K562 (cell line): Measurements from ENCODE around the gene ARHGAP12. TPM values are rescaled to one million over a fixed set of nuclear protein-coding genes. Genes with fewer than 3 reads are reported as not detected.

Source experiments
- ATF1 ChIP-seq, 2 experiments: fragments of 450-650 bp in 1 of 2; IDR thresholded peaks; 2 replicates each; pipeline ENCODE4 v1.6.1; 2016; ENCODE audit warnings: missing compliant biosample characterization in 1 of 2, missing genetic modification characterization in 1 of 2
- ELF2 ChIP-seq: fragments of 250-450 bp; sonication (Bioruptor Pico); IDR thresholded peaks from 2 replicates; pipeline ENCODE4 v1.5.0; 2021; ENCODE audit warnings: mild to moderate bottlenecking
- ESRRA ChIP-seq: fragments of 450-650 bp; IDR thresholded peaks from 2 replicates; pipeline ENCODE4 v1.6.1; 2014; ENCODE audit warnings: low read depth, mild to moderate bottlenecking, moderate library complexity, borderline replicate concordance
- ETV1 ChIP-seq: fragments of 450-650 bp; conservative IDR thresholded peaks from 2 replicates; pipeline ENCODE4 v1.6.1; 2016; ENCODE audit warnings: missing genetic modification characterization, control low read depth, low read depth, missing compliant biosample characterization
- HMG20A ChIP-seq: fragments of 450-650 bp; formaldehyde crosslinking; conservative IDR thresholded peaks from 2 replicates; pipeline ENCODE4 v1.4.0; 2020; ENCODE audit warnings: mild to moderate bottlenecking, mixed read lengths
- HNRNPLL ChIP-seq: fragments of 200-400 bp; formaldehyde crosslinking; IDR thresholded peaks from 2 replicates; pipeline ENCODE4 v1.6.1; 2017; ENCODE audit warnings: low read length, low read depth, mild to moderate bottlenecking; ENCODE audit not compliant: poor library complexity, severe bottlenecking
- JUNB ChIP-seq: fragments of 450-650 bp; formaldehyde crosslinking; conservative IDR thresholded peaks from 2 replicates; pipeline ENCODE4 v1.4.0; 2020; ENCODE audit warnings: mild to moderate bottlenecking
- MYBL2 ChIP-seq, 2 experiments: fragments of 450-650 bp in 1 of 2; sonication (generic) in 1 of 2; formaldehyde crosslinking in 1 of 2; IDR thresholded peaks; 2 replicates each; pipeline versions ENCODE4 v1.6.1 to v1.8.1; 2017 to 2022; ENCODE audit warnings: borderline replicate concordance in 1 of 2, inconsistent platforms in 1 of 2, low read depth in 1 of 2, mild to moderate bottlenecking in 1 of 2, missing genetic modification reagents in 1 of 2, moderate library complexity in 1 of 2
- POLR2G ChIP-seq: fragments of 200-400 bp; formaldehyde crosslinking; IDR thresholded peaks from 2 replicates; pipeline ENCODE4 v1.6.1; 2017; ENCODE audit warnings: low read depth, mild to moderate bottlenecking, antibody characterized with exemption, low read length, moderate library complexity
- RBM25 ChIP-seq: fragments of 200-400 bp; formaldehyde crosslinking; IDR thresholded peaks from 2 replicates; pipeline ENCODE4 v1.6.1; 2018; ENCODE audit warnings: low read length, low read depth, moderate library complexity; ENCODE audit not compliant: severe bottlenecking
- ZC3H11A ChIP-seq: IDR thresholded peaks from 2 replicates; pipeline ENCODE4 v1.6.1; 2012; ENCODE audit warnings: low read depth, low read length, improper control_type of control experiment
- ZSCAN29 ChIP-seq: fragments of 450-650 bp; IDR thresholded peaks from 2 replicates; pipeline ENCODE4 v1.6.1; 2017
- polyA plus RNA-seq, 8 experiments: library from polyadenylated mRNA; depleted of rRNA in 4 of 8; stranded (reverse) in 5 of 8; unstranded in 3 of 8; fragments of >200 nt; fragmentation: Nextera tagmentation in 2 of 8; fragmentation: Illumina TruSeq in 1 of 8; extraction: Ambion mirVana in 2 of 8; extraction: Trizol in 1 of 8; gene quantifications; 2 replicates each; pipeline versions ENCODE4 v1.2.1 to v1.2.3, GENCODE V29; 2011 to 2014; ENCODE audit warnings: inconsistent platforms in 1 of 8, missing spikeins in 1 of 8
- total RNA-seq, 7 experiments: library from RNA; depleted of rRNA in 6 of 7; stranded (reverse); fragments of >200 nt in 6 of 7; fragmentation: Illumina TruSeq in 2 of 7; extraction: Trizol in 2 of 7; gene quantifications; 2 replicates each; pipeline versions ENCODE4 v1.2.1 to v1.2.3, GENCODE V29; 2011 to 2021; ENCODE audit warnings: low replicate concordance in 1 of 7
- TF ChIP-seq, protein P1 (sequence below): fragments of 450-650 bp; IDR thresholded peaks from 2 replicates; pipeline ENCODE4 v1.6.1; 2016; ENCODE audit warnings: missing biosample characterization, missing genetic modification characterization
- TF ChIP-seq, protein P2 (sequence below), 3 experiments: fragments of 200-800 bp in 1 of 3; fragments of 250-450 bp in 1 of 3; fragments of 450-650 bp in 1 of 3; sonication (Bioruptor Pico) in 1 of 3; sonication (Bioruptor generic) in 1 of 3; formaldehyde crosslinking in 1 of 3; IDR thresholded peaks; 2 replicates each; pipeline versions ENCODE4 v1.6.1 to v1.8.0; 2016 to 2022; ENCODE audit warnings: mild to moderate bottlenecking in 2 of 3, missing genetic modification characterization in 2 of 3, missing compliant biosample characterization in 1 of 3, moderate library complexity in 1 of 3
- TF ChIP-seq, protein P3 (sequence below): fragments of 450-650 bp; IDR thresholded peaks from 2 replicates; pipeline ENCODE4 v1.6.1; 2018; ENCODE audit not compliant: partially characterized antibody

Gene ARHGAP12
- total and polyA plus RNA-seq, 9 of the 15 experiments (the other 6 are each of a cell fraction or from before 2014, with no cell fraction given) = 4.4 to 18.7 (median 10.1) TPM

DNA sequence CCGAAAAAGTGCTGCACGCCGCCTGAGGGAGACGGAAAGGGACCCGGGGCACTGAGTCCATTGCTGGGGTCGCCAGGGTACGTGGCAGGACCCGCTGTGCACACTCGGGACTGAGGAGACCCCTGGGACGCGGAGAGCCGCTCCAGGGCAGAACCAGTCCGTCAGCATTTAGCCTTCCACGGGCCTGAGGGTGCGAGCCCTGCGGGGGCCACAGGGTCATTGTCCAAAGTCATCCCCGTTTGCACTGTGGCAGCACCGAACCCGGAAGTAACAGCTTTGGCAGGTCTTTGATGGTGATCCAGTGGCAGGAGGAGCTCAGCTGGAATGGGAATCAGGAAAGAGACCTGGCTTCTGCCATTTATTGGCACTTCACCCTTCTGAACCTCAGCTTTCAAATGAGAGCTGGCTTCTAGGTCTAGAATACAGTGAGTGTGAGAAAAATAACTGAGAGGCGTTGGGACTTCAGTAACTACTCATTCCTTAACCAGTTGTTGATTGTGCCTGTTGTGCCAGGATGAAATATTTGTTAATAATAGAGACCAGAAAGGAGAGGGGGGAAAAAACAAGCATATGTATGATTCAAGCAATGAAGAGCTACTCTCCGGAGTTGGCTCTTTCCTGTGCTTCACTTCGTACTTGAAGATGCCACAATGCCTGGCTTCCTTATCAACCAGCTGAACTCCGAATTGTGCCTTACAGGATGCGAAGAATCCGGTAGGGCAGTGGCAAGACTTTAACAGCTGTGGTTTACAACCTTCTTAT is 811 bp upstream of the ARHGAP12 start (continued):
- TF ChIP-seq ATF1 (CRISPR knock-in tag; IDR thresholded peaks at IDR 0.05) = no peak
- TF ChIP-seq ATF1 (tag; IDR thresholded peaks at IDR 0.05) = no peak; the same call in 1 of the 2 replicates
- peak; percentile 65; the same call in 1 of the 2 replicates for TF ChIP-seq ELF2
- no peak for TF ChIP-seq RBM25
- TF ChIP-seq HNRNPLL = peak; percentile 7
- peak; percentile 76 for TF ChIP-seq ESRRA
- 0 out of 2 replicates have a peak, but pooled peaks have one; percentile 8 for TF ChIP-seq ETV1
- TF ChIP-seq POLR2G = no peak
- TF ChIP-seq, protein P1, sequence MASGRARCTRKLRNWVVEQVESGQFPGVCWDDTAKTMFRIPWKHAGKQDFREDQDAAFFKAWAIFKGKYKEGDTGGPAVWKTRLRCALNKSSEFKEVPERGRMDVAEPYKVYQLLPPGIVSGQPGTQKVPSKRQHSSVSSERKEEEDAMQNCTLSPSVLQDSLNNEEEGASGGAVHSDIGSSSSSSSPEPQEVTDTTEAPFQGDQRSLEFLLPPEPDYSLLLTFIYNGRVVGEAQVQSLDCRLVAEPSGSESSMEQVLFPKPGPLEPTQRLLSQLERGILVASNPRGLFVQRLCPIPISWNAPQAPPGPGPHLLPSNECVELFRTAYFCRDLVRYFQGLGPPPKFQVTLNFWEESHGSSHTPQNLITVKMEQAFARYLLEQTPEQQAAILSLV = no peak
- no peak for TF ChIP-seq ZSCAN29
- no peak for TF ChIP-seq HMG20A
- 0 out of 2 replicates have a peak, but pooled peaks have one; percentile 31 for TF ChIP-seq ZC3H11A
- no peak for TF ChIP-seq MYBL2 (IDR thresholded peaks at IDR 0.05; ENCODE audit: low read depth)
- no peak for TF ChIP-seq MYBL2 (CRISPR knock-in tag; IDR thresholded peaks at IDR 0.05; ENCODE audit: borderline replicate concordance)
- TF ChIP-seq, protein P2, sequence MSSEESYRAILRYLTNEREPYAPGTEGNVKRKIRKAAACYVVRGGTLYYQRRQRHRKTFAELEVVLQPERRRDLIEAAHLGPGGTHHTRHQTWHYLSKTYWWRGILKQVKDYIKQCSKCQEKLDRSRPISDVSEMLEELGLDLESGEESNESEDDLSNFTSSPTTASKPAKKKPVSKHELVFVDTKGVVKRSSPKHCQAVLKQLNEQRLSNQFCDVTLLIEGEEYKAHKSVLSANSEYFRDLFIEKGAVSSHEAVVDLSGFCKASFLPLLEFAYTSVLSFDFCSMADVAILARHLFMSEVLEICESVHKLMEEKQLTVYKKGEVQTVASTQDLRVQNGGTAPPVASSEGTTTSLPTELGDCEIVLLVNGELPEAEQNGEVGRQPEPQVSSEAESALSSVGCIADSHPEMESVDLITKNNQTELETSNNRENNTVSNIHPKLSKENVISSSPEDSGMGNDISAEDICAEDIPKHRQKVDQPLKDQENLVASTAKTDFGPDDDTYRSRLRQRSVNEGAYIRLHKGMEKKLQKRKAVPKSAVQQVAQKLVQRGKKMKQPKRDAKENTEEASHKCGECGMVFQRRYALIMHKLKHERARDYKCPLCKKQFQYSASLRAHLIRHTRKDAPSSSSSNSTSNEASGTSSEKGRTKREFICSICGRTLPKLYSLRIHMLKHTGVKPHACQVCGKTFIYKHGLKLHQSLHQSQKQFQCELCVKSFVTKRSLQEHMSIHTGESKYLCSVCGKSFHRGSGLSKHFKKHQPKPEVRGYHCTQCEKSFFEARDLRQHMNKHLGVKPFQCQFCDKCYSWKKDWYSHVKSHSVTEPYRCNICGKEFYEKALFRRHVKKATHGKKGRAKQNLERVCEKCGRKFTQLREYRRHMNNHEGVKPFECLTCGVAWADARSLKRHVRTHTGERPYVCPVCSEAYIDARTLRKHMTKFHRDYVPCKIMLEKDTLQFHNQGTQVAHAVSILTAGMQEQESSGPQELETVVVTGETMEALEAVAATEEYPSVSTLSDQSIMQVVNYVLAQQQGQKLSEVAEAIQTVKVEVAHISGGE (CRISPR knock-in tag; IDR thresholded peaks at IDR 0.05) = peak in 1 of 3 experiments; percentile 56; a peak in 1 of 6 replicates
- no peak for TF ChIP-seq JUNB (CRISPR knock-in tag)
- TF ChIP-seq, protein P3, sequence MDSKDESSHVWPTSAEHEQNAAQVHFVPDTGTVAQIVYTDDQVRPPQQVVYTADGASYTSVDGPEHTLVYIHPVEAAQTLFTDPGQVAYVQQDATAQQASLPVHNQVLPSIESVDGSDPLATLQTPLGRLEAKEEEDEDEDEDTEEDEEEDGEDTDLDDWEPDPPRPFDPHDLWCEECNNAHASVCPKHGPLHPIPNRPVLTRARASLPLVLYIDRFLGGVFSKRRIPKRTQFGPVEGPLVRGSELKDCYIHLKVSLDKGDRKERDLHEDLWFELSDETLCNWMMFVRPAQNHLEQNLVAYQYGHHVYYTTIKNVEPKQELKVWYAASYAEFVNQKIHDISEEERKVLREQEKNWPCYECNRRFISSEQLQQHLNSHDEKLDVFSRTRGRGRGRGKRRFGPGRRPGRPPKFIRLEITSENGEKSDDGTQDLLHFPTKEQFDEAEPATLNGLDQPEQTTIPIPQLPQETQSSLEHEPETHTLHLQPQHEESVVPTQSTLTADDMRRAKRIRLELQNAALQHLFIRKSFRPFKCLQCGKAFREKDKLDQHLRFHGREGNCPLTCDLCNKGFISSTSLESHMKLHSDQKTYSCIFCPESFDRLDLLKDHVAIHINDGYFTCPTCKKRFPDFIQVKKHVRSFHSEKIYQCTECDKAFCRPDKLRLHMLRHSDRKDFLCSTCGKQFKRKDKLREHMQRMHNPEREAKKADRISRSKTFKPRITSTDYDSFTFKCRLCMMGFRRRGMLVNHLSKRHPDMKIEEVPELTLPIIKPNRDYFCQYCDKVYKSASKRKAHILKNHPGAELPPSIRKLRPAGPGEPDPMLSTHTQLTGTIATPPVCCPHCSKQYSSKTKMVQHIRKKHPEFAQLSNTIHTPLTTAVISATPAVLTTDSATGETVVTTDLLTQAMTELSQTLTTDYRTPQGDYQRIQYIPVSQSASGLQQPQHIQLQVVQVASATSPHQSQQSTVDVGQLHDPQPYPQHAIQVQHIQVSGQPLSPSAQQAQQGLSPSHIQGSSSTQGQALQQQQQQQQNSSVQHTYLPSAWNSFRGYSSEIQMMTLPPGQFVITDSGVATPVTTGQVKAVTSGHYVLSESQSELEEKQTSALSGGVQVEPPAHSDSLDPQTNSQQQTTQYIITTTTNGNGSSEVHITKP = peak; percentile 42
